ENCODE measurements around the gene PPEF2.
A peak's percentile ranks its signal among the peaks of the same experiment; 100 is the strongest.
"Not testable (repeated sequence)": the region's sequence is repeated elsewhere in the genome, so short reads cannot be mapped to it uniquely, and the experiment has no call there.

Gene PPEF2

GRCh38 chr4:75916091-75916661 is 13.9 kb upstream of the PPEF2 start:
- Histone ChIP-seq H4K20me1 (ENCODE audit: insufficient read depth, low read length) (no peaks in the 10 kb centered on the region), H3K36me3 (replicated peaks; ENCODE audit: insufficient read depth, low read length) (no peaks in the 10 kb centered on the region), H3K9me3 (replicated peaks; ENCODE audit: insufficient read depth, low read length) (no peaks in the 10 kb centered on the region), H3K4me1 (ENCODE audit: low read length) (no peaks in the 10 kb centered on the region), H3K27me3 (replicated peaks; ENCODE audit: insufficient read depth, low read length) (no peaks in the 10 kb centered on the region), H2AFZ (ENCODE audit: low read length) (0 out of 2 replicates have a peak overlapping the region, but pooled peaks have one; percentile 41), H3K4me2 (ENCODE audit: low read depth, low read length) (peak overlapping the region; percentile 30; the same call in 1 of the 2 replicates), H3K79me2 (ENCODE audit: low read length) (no peaks in the 10 kb centered on the region), H3K4me3 (ENCODE audit: low read length) (no peak overlapping the region), H3F3A (ENCODE audit: insufficient read depth, low read length) (no peaks in the 10 kb centered on the region), H3K27ac (ENCODE audit: low read length) (no peak overlapping the region), H3K9ac (ENCODE audit: low read length) (no peak overlapping the region; the same call in 1 of the 2 replicates), H3K9me2 (replicated peaks; ENCODE audit: insufficient read depth, low read length) (no peaks in the 10 kb centered on the region)
- DNase-seq: peak; percentile 52
- no peak for TF ChIP-seq EZH2phosphoT487 (IDR thresholded peaks at IDR 0.05; ENCODE audit: low read length)
- TF ChIP-seq CTCF (IDR thresholded peaks at IDR 0.05; ENCODE audit: low read length): peak; percentile 89

GRCh38 chr4:75912968-75913367 is 10.7 kb upstream of the PPEF2 start:
- no peak overlapping the region for H3K4me2 ChIP-seq (ENCODE audit: low read depth, low read length)
- H3K36me3 ChIP-seq (replicated peaks; ENCODE audit: insufficient read depth, low read length): no peaks in the 10 kb centered on the region
- no peak overlapping the region for H2AFZ ChIP-seq (ENCODE audit: low read length)
- no peaks in the 10 kb centered on the region for H3K79me2 ChIP-seq (ENCODE audit: low read length)
- H3K4me3 ChIP-seq (ENCODE audit: low read length): no peak overlapping the region
- H3K27me3 ChIP-seq (replicated peaks; ENCODE audit: insufficient read depth, low read length): no peaks in the 10 kb centered on the region
- TF ChIP-seq EZH2phosphoT487 (IDR thresholded peaks at IDR 0.05; ENCODE audit: low read length): no peak
- no peak for TF ChIP-seq CTCF (IDR thresholded peaks at IDR 0.05; ENCODE audit: low read length)
- TF ChIP-seq EZH2 (optimal IDR thresholded peaks at IDR 0.05; ENCODE audit: low read depth, low read length): no peak
- H3K4me1 ChIP-seq (ENCODE audit: low read length): peaks cover 9% of the 10 kb centered on the region; the same call in 1 of the 2 replicates
- no peak for DNase-seq
- H3K9ac ChIP-seq (ENCODE audit: low read length): no peak overlapping the region
- no peaks in the 10 kb centered on the region for H4K20me1 ChIP-seq (ENCODE audit: insufficient read depth, low read length)
- H3K9me2 ChIP-seq (replicated peaks; ENCODE audit: insufficient read depth, low read length): no peaks in the 10 kb centered on the region
- H3K27ac ChIP-seq (ENCODE audit: low read length): no peak overlapping the region
- H3K9me3 ChIP-seq (replicated peaks; ENCODE audit: insufficient read depth, low read length): no peaks in the 10 kb centered on the region
- H3F3A ChIP-seq (ENCODE audit: insufficient read depth, low read length): peaks cover 9% of the 10 kb centered on the region; the same call in 1 of the 2 replicates

- H3K27ac ChIP-seq (ENCODE audit: low read length); H4K20me1 ChIP-seq (ENCODE audit: insufficient read depth, low read length); H3K9ac ChIP-seq (ENCODE audit: low read length); H3F3A ChIP-seq (ENCODE audit: insufficient read depth, low read length); H3K9me3 ChIP-seq (replicated peaks; ENCODE audit: insufficient read depth, low read length); H3K36me3 ChIP-seq (replicated peaks; ENCODE audit: insufficient read depth, low read length); DNase-seq; H3K79me2 ChIP-seq (ENCODE audit: low read length); H2AFZ ChIP-seq (ENCODE audit: low read length); H3K4me3 ChIP-seq (ENCODE audit: low read length); H3K4me2 ChIP-seq (ENCODE audit: low read depth, low read length); H3K27me3 ChIP-seq (replicated peaks; ENCODE audit: insufficient read depth, low read length); H3K9me2 ChIP-seq (replicated peaks; ENCODE audit: insufficient read depth, low read length): not testable (repeated sequence)
- peaks cover 10% of the 10 kb centered on the region; the same call in 1 of the 2 replicates for H3K4me1 ChIP-seq (ENCODE audit: low read length)
These were observed 8.6 kb upstream of the PPEF2 start for GRCh38 chr4:75910831-75911230.

GRCh38 chr4:75909405-75909804 is 7.2 kb upstream of the PPEF2 start:
- DNase-seq: no peak
- Histone ChIP-seq H3K9me3 (replicated peaks; ENCODE audit: insufficient read depth, low read length) (no peaks in the 10 kb centered on the region), H4K20me1 (ENCODE audit: insufficient read depth, low read length) (no peaks in the 10 kb centered on the region), H3K4me2 (ENCODE audit: low read depth, low read length) (no peak overlapping the region), H3K27me3 (replicated peaks; ENCODE audit: insufficient read depth, low read length) (no peaks in the 10 kb centered on the region), H3K9ac (ENCODE audit: low read length) (no peak overlapping the region), H3K79me2 (ENCODE audit: low read length) (no peaks in the 10 kb centered on the region), H2AFZ (ENCODE audit: low read length) (no peak overlapping the region), H3K4me3 (ENCODE audit: low read length) (no peak overlapping the region), H3K36me3 (replicated peaks; ENCODE audit: insufficient read depth, low read length) (no peaks in the 10 kb centered on the region), H3K4me1 (ENCODE audit: low read length) (peaks cover 10% of the 10 kb centered on the region; the same call in 1 of the 2 replicates), H3K9me2 (replicated peaks; ENCODE audit: insufficient read depth, low read length) (no peaks in the 10 kb centered on the region), H3F3A (ENCODE audit: insufficient read depth, low read length) (peaks cover 9% of the 10 kb centered on the region; the same call in 1 of the 2 replicates), H3K27ac (ENCODE audit: low read length) (no peak overlapping the region)
- TF ChIP-seq EZH2 (optimal IDR thresholded peaks at IDR 0.05; ENCODE audit: low read depth, low read length) (no peak), CTCF (IDR thresholded peaks at IDR 0.05; ENCODE audit: low read length) (no peak), EZH2phosphoT487 (IDR thresholded peaks at IDR 0.05; ENCODE audit: low read length) (no peak)
